VCaP (cell line): ENCODE measurements around the gene TTC33.

Source experiments
- H3K27ac ChIP-seq: fragments of 450-650 bp; 2 replicates; pipeline ENCODE4 v1.5.1; 2017
- TF ChIP-seq, protein P1 (sequence below): fragments of 450-650 bp; conservative IDR thresholded peaks from 2 replicates; pipeline ENCODE4 v1.5.1; 2017; ENCODE audit warnings: mild to moderate bottlenecking, moderate library complexity

The TTC33 gene

DNA sequence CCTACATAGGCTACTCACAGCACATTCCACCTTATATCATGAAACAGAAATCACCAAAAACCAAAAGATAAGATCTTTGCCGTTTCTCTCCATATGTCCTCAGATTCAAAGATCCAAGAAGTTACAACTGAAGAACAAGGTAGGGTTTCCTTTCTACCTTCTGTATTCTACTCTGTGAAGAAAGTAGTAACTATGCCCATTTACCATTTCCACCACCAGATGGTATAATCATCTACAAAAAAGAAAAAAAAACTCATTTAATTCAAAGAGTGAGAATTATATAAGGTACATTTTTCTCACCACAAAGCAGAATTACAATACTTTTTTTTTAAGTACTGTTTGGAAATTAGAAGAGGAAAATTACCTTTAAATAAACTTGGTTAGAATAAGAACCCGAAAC is 248.7 kb downstream of the TTC33 start:
- TF ChIP-seq, protein P1, sequence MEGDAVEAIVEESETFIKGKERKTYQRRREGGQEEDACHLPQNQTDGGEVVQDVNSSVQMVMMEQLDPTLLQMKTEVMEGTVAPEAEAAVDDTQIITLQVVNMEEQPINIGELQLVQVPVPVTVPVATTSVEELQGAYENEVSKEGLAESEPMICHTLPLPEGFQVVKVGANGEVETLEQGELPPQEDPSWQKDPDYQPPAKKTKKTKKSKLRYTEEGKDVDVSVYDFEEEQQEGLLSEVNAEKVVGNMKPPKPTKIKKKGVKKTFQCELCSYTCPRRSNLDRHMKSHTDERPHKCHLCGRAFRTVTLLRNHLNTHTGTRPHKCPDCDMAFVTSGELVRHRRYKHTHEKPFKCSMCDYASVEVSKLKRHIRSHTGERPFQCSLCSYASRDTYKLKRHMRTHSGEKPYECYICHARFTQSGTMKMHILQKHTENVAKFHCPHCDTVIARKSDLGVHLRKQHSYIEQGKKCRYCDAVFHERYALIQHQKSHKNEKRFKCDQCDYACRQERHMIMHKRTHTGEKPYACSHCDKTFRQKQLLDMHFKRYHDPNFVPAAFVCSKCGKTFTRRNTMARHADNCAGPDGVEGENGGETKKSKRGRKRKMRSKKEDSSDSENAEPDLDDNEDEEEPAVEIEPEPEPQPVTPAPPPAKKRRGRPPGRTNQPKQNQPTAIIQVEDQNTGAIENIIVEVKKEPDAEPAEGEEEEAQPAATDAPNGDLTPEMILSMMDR, result peak; percentile 19; the same call in 1 of the 2 replicates
- H3K27ac ChIP-seq, result no peak overlapping the region

DNA sequence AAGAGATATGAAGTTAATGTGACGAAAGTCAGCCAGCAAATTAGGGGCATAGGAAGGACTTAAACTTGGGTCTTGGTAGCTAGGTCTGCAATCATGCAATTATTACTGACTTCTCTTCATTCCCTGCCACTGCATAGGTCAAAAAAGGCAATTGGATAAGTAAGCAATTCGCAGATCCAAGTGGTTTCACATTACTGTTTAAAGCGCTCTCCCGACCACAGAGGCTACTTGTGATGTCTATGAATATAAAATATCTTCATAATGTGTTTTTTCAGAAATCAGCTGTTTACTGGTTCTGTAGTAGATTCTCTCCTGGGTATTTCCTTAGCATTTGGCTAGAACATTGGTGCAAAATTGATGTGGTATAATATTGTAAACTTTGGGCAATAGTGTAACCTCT is 250.7 kb downstream of the TTC33 start:
- TF ChIP-seq, protein P1, result no peak
- H3K27ac ChIP-seq, result no peak overlapping the region

DNA sequence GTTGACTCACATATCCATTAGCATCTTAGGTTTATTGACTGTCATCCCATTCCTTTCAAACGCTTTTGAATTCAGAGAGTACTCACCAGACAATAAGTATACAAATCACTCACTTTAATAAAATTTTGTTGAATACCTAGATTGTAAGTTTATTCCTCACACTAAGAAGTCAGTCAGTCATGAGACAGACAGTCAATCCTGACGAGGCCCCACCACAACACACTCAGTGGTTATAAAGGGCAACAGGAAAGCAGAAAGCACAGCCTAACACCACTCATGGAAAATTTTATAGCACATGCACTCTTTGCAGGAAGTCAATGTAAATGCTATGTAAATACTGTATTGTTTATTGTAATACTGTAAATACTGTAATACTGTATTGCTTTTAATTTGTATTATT is 252.3 kb downstream of the TTC33 start:
- TF ChIP-seq, protein P1, result no peak
- no peak overlapping the region for H3K27ac ChIP-seq

DNA sequence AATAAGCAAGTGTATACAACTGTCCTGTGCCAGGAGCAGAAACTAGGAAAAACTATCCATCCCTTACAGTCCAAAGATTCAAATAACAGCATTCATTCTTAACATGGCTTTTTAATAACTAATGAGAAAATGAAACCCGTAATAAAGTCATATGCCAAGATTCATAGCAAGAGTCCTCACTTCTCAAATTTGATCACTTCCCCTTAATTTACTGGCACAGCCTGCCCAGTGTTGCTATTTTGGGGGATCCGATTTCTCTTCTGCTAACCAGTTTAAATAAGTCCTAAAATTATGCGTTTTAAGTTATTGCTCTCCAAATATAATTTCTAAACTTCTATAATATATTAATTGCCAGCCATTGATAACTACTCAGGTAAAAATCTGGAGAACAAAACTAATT is 253.0 kb downstream of the TTC33 start:
- no peak overlapping the region for H3K27ac ChIP-seq
- TF ChIP-seq, protein P1, result no peak

DNA sequence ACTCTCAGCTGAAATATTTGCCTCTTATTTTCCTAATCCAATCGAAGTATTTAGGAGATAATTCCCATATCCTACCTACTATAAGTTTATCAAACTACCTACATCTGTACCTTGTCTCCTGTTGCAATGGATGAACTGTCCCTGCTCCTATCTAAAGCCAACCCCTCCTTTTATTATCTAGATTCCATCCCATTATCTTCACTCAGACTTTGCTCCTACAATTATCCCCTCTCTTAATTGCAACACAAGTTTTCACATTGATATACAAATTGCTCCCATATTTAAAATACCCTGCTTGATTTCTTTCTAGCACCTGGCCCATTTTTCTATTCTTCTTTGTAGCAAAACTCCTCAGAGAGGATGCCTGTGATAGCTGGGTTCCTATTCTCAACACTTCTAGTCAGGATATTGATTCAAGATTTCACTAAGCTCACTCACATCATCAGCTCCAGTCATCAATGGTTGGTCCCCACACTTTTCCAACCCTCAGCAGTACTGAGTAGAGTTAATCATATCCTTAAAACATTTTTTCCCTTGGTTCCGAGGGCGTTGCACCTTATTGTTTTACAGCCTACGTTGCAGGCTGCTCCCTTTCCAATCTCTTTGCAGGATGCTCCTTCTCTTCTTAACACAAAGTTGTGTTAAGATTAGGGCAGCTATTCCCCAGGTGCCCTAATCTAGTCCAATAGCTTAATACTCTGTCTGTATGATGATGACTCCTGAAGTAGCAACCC is 253.9 kb downstream of the TTC33 start:
- H3K27ac ChIP-seq, result no peak overlapping the region
- TF ChIP-seq, protein P1, result no peak

DNA sequence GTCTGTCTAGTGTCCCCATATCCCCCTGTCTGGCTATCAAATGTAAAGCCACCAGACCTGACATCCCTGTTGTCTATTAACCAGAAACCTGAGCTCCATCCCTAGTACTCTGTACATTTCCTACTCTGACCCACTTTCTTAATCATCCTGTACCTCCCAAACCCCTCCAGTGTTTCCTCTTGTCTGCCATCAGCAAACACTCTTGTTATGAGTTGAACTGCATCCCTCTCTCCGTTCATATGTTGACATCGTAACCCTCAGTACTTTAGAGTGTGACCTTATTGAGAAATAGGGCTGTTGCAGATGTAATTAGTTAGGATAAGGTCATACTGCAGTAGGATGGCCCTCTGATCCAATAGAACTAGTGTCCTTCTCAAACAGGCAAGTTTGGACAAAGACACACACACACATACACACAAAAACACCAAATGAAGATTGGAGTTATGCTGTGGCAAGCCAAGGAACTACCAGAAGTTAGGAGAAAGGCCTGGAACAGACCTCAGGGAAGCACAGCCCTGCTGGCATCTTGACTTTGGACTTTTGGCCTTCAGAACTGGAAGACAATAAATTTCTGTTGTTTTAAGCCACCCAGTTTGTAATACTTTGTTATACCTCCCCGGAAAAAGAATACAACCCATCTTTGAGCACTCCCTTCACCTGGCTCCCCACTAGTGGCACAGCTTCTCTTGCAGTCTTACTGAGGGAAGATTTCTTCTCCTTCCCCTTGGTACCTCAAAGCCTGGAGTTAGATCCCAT is 256.1 kb downstream of the TTC33 start:
- H3K27ac ChIP-seq, result no peak overlapping the region
- TF ChIP-seq, protein P1, result no peak

DNA sequence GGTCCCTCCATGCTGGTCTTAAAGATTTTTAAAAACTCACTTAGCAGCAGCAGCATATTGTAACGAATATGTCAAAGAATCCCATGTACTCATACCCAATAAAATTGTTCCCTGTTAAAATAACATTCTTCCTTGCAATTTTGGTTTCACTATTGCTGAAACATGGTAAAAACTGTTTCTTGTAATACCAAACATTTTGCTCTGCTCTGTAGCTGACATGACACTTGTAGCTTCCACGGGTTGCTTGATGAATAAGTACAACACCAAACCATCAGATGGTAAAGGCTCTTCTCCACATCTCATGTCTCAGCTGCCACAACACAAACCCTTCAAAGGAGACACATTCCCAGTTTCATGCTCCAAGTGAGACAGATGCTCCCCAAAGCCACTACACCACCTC is 256.8 kb downstream of the TTC33 start:
- no peak overlapping the region for H3K27ac ChIP-seq
- TF ChIP-seq, protein P1, result no peak
